NCI-H2107 treated with DMSO at 0.1 percent for 48 hours (cell line): Measurements from ENCODE around the gene DENND6A.
"Not testable (repeated sequence)": the region's sequence is repeated elsewhere in the genome, so short reads cannot be mapped to it uniquely, and the experiment has no call there.

ENCODE experiments used
- DNase-seq: peaks from one replicate; lab custom pipeline; 2025; ENCODE audit not compliant: unreplicated experiment; lab: John Stamatoyannopoulos, UW

The DENND6A gene

GRCh38 chr3:57694146-57694545, 1.3 kb upstream of the DENND6A start:
- DNase-seq = no peak

GRCh38 chr3:57692133-57692395, 813 bp downstream of the DENND6A start:
- not testable (repeated sequence) for DNase-seq

GRCh38 chr3:57691411-57692132, 1.3 kb downstream of the DENND6A start:
- no peak for DNase-seq

GRCh38 chr3:57689367-57690053, 3.4 kb downstream of the DENND6A start:
- DNase-seq = no peak

GRCh38 chr3:57688291-57688690, 4.6 kb downstream of the DENND6A start:
- DNase-seq = no peak

- no peak for DNase-seq
Observed at GRCh38 chr3:57683286-57683685, 9.6 kb downstream of the DENND6A start.

GRCh38 chr3:57682284-57682683, 10.6 kb downstream of the DENND6A start:
- no peak for DNase-seq

GRCh38 chr3:57681691-57682090, 11.2 kb downstream of the DENND6A start:
- no peak for DNase-seq

- DNase-seq = no peak
Observed at GRCh38 chr3:57680046-57680445, 12.8 kb downstream of the DENND6A start.

GRCh38 chr3:57675530-57675929, 17.3 kb downstream of the DENND6A start:
- DNase-seq = no peak

GRCh38 chr3:57673156-57673555, 19.7 kb downstream of the DENND6A start:
- DNase-seq = no peak

GRCh38 chr3:57670543-57670942, 22.3 kb downstream of the DENND6A start:
- DNase-seq = no peak

GRCh38 chr3:57661404-57661803, 31.5 kb downstream of the DENND6A start:
- DNase-seq = no peak

- DNase-seq = no peak
Observed at GRCh38 chr3:57659806-57660439, 33.0 kb downstream of the DENND6A start.

- no peak for DNase-seq
Observed at GRCh38 chr3:57659004-57659673, 33.7 kb downstream of the DENND6A start.

- DNase-seq = no peak
Observed at GRCh38 chr3:57658536-57658935, 34.3 kb downstream of the DENND6A start.

- no peak for DNase-seq
Observed at GRCh38 chr3:57655727-57656126, 37.1 kb downstream of the DENND6A start.

GRCh38 chr3:57654267-57654666, 38.6 kb downstream of the DENND6A start:
- no peak for DNase-seq

GRCh38 chr3:57652203-57652602, 40.7 kb downstream of the DENND6A start:
- no peak for DNase-seq

GRCh38 chr3:57647292-57647940, 45.5 kb downstream of the DENND6A start:
- DNase-seq = no peak

- DNase-seq = no peak
Observed at GRCh38 chr3:57646723-57647122, 46.2 kb downstream of the DENND6A start.
